ENCODE data around the gene C5orf15.

The C5orf15 gene

DNA sequence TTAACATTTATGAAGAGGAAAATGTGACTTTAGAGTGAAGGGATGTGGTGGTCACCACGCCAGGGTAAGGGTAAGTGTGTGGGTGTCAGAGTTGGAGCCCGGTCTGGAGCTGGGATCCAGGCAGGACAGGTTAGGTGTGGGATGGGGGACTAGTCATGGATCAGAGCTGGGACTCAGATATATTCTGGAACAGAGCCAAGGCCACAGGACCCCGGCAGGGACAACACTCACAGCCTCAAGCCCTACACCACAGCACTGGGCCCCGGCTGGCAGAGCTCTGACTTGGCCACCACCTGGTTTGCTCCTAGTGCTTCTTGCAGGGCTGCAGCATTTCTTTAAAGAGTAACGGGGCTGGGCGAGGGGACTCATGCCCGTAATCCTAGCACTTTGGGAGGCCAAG lies 47.4 kb downstream of the C5orf15 start:
- no peak for DNase-seq (ENCODE audit: low spot score)

DNA sequence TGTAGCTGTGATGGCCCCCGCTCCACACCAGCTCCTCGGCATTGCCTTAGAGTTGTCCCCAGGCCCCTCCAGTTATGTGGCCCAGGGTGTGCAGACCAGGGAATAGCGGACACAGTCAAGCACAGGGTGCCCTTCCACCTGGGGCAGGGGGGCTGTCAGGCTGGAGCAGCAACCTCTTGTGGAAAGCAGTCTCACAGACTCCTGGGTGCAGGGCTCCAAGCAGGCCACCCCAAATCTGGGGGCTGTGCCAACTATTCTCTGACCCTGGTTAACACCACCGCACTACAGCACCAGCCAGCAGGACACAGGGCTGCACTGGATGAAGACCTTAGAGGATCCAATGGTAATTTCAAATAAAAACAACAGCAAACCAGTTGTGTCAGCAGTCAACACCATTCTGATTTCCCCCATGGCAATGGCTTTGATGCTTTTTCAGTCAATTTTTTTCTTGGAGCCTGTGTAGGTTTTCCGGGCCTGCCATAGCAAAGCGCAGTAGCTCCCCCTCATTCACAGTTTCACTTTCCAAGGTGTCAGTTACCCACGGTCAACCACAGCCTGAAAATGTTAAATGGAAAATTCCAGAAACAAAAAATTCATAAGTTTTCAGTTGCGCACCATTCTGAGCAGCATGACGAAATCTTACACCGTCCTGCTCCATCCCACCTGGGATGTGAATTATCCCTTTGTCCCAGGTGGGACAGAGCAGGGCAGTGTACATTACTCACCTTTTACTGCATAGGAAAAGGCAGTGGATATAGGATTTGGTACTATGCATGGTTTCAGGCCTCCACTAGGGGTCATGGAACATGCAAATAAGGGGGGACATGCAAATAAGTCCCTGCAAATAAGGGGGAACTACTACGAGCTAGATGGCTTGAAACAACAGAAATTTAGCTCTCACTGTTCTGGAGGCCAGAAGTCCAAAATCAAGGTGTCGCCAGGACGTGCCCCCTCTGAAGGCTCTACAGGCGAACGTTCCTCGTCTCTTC lies 49.0 kb downstream of the C5orf15 start:
- DNase-seq (ENCODE audit: low spot score): no peak

DNA sequence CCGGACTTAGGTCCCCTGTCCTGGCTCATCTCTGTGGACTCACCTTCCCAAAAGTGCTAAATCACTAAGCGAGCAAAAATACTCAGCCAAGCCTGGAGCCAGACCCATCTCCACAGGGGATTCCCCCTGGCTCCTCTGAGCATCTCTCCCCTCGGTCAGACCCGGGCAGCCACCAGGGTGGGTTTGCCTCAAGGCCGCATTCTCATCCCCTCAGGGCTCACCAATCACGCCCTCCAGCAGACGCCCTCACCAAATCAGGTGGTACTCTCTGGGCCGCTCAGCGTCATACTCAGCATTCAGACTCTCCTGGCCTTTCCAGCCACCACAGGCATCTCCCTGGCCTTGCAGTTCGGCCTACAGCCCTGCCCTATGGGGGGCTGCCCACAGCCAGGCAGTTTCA lies 49.7 kb downstream of the C5orf15 start:
- no peak for DNase-seq (ENCODE audit: low spot score)

DNA sequence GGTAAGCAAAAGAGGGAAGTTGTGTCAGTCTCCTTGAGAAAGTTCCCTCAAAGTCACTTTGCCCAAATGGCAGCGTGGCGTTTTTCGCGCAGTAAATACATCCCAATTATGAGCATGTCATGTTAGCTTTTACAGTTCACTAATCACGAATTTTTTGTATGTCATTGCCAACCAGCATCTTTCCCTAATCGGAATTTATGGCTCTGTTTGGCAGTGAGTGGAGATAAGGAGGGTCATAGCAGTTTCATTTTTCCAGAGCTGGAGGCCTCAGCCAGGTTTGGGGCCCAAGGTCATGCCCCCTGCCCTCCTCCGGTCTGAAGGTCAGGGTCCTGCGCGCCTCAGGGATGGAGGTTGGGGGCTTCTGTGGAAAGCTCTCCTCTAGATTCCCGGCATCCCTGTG lies 50.1 kb downstream of the C5orf15 start:
- no peak for DNase-seq (ENCODE audit: low spot score)

DNA sequence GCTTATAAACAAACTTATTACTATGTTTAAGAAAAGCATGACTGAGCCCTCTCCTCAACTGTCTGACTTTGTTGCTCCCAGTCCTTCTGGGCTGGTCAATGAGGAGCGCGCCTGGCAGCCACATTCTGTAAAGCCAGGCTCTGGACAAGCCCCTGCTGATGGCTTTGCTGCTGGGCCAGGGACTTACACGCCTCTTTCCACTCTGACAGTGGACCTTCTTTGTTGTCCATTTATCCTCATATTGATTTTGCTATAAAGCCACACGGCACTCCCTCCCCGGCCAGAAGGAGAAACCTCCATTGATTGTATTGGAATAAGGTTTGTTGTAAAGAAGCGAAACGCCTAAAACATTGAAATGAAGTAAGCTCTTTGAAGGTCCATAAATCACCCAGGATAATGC lies 50.6 kb downstream of the C5orf15 start:
- no peak for DNase-seq (ENCODE audit: low spot score)

DNA sequence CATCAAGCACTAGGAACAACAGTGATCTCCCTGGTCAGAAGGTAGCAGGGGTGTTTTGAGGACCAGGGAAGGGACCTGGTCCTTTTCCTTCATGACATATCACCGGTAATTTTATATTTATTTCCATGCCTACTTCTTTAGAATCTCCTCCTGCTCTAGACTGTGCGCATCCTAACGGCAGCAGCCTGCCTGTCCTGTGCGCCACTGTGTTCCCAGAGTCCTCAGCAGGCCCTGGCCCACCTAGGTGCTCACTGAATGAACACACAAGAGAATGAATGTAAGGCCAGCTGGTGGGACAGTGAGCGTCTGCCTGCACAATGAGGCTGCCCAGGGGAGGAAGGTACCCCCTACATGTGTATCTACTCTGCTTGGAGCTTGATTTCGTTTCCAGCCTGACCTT lies 51.5 kb downstream of the C5orf15 start:
- no peak for DNase-seq (ENCODE audit: low spot score)

DNA sequence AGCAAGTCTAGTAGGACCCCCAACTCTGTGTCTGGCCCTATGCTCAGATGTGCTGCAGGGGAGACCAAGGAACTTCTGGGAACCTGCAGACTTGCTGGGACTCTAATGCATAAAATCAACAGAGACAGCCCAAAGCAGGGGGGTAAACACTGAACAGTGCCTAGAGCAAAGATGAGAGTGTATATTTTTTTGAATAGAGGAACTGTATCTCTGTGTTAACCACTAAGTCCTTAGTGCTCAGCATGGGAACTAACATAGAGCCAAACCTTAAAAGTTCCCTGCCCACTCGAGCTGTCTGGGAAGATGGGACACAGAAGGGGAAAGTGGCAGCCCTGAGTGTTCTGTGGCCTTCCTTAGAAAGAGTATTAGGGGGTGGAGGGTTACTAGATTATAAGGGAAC lies 51.9 kb downstream of the C5orf15 start:
- no peak for DNase-seq (ENCODE audit: low spot score)

DNA sequence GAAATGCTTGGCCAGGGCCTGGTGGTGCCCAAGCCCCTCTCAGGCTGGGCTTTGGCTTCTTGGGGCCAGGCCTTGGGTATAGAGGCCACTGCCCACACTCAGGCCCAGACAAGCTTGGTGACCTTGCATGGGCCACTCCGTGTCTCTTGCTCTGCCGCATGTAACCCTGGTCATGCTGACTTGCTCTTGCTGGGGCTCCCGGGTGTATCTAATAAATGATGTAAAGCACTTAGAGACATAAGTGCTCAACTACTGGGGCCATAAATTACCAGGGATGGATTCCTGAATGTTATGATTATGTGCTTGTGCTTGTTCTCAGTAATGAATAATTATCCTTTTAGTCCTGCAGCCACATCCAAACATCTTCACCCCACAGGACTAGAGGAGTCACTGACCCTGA lies 54.0 kb downstream of the C5orf15 start:
- no peak for DNase-seq (ENCODE audit: low spot score)

DNA sequence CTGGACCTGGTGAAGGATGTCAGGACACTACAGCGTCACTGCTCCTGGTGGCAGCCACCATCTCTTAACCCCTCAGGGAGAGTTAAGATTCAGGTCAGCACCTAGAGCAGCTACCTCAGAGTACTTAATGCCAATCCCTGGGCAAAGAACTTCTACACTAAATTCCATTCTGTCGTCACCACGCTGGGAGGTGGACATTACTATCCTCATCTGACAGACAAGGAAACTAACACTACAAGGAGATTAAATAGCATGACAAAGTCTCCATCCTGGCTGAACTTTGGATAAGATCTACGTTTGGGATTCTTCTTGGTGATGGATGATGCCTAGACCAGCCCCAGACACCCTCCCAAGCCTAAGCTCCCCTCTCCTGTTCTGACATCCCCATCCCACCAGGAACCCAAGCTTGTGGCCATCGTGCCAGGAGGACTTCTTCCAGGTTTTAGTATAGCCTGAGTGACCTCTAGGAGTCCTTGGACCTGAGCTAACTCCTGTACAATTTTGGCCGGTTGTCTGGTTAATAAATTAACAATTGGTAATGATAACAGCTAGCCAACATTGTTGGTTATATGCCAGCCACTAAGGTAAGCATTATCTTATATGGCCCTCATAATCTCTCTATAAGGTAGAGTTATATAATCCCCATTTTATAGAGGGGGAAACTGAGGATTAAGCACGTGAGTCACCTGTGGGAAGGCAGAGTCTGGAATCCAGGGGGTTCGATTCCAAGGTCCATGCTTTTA lies 54.8 kb downstream of the C5orf15 start:
- DNase-seq (ENCODE audit: low spot score): no peak

DNA sequence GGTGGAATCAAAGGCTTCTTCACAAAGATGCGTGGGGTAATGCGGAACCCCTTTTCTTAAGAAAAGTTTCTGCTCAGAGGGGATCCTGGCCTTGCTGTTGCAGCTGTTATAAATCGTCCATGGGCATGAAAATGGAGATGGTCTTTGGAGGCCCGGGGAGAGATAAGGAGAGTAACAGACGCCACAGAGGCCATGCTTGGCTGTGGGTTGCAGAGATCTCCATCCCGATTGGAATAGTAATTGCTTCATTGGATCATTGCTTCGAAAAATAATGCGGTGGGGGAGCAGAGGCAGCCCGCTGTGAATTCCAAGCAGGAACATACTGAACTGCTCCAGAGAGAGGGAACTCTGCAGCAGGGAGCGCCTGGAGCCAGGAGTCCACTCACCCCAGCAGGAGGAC lies 55.5 kb downstream of the C5orf15 start:
- no peak for DNase-seq (ENCODE audit: low spot score)

DNA sequence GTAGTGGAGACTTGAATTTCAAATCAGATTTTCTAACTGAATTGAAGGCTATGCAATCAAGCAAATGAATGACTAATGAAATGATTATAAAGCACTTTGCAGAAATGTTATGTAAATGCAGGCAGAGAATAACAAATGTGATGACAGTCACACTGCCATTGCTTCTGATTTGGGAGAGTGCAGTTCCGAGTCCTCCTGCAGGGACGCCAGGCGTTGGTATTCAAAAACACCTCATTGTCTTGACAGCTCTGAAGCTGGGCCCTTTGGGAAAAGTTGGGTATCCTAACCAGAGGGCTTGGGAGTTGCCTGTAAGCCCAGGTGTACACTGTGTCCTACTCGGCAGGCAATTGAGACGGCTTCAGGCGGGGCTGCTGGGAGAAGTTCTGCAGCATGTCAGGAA lies 57.9 kb downstream of the C5orf15 start:
- no peak for DNase-seq (ENCODE audit: low spot score)

DNA sequence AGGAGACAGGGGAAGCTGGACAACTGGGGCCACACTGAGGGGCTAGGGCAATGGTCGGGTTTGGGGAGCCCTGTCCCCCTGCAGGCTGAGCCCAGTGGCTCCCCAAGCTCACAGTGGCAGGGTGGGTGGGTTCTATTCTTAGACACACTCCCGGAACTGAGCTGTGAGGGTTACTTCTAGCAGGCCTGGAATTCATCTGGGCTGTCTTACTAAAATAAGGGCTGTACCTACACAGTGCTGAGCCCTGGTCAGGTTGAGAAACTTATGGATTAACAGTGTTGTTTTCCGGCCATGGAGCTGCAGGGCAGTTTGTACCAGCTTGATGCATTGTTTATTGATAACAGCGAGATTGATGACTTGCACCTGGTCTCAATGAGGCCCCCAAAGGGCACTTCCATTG lies 58.8 kb downstream of the C5orf15 start:
- DNase-seq (ENCODE audit: low spot score): no peak

DNA sequence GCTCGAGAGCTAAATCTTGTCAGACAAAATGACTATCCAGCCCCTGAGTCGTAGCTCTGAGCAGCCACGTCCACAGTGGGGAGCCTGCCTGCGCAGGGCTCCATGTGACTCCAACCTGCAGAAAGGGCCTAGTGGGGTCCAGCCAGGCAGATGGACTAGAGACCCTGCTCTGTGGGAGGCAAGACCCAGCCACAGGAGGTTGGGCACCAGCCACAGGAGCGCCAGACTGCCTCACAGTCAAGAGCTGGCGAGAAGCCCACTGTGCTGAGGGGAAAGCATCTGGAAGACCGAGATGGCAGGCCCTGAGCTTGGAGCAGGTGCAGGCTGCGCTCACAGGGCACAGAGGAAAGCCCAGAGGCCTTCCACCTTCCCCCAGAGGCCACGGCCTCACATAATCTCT lies 61.4 kb downstream of the C5orf15 start:
- no peak for DNase-seq (ENCODE audit: low spot score)

DNA sequence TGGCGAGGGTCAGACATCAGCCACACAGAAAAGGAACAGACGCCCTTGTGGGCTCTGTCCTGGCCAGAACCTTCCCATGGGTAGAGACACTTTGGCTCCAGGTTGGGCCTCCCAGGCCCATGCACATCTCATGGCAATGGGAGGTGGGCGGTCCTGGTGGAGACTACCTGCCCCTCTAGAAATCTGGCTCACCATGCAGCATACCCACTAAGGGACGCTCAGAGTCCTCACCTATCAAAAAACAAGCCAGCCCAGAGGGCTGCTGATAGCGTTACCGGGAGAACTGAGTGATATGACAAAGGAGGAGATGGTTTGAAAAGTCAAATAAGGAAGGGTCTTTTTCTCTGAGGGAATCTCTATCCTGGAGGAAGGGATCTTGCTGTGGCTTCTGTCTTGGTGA lies 62.1 kb downstream of the C5orf15 start:
- DNase-seq (ENCODE audit: low spot score): no peak
